ENCODE measurements around the gene CLEC2A.
"Not testable (repeated sequence)": the region's sequence is repeated elsewhere in the genome, so short reads cannot be mapped to it uniquely, and the experiment has no call there.

Gene CLEC2A

GRCh38 chr12:9876120-9876519, 56.0 kb downstream of the CLEC2A start:
- not testable (repeated sequence) for DNase-seq

- DNase-seq: no peak
These were observed 59.4 kb downstream of the CLEC2A start for GRCh38 chr12:9872742-9873141.

GRCh38 chr12:9872162-9872561, 60.0 kb downstream of the CLEC2A start:
- no peak for DNase-seq

- no peak for DNase-seq
These were observed 61.8 kb downstream of the CLEC2A start for GRCh38 chr12:9870286-9870866.

- DNase-seq: peak; percentile 48
These were observed 62.6 kb downstream of the CLEC2A start, which contains the start of gene CLEC2B for GRCh38 chr12:9869307-9870161. Gene CLEC2B, minus strand, starts transcription at chr12:9869354.

DNA sequence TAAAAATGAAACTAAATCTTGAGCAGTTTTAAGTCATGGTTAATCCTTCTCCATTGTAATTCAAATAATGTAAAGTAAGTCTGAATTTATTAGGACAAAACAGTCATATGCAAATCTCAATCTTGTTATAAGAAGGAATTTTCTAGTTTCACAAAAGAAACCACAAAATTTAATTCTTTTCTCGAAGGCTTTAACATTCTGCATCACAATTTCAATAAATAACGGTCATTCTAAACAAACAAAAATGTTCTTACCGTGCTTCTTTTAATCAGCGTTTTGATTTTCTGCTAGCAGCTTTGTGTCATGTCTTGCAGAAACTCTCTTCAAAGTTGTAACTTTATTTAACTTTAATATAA, 63.2 kb downstream of the CLEC2A start:
- no peak for DNase-seq

GRCh38 chr12:9868311-9868801, 63.8 kb downstream of the CLEC2A start:
- no peak for DNase-seq

GRCh38 chr12:9867531-9867930, 64.6 kb downstream of the CLEC2A start:
- no peak for DNase-seq

DNA sequence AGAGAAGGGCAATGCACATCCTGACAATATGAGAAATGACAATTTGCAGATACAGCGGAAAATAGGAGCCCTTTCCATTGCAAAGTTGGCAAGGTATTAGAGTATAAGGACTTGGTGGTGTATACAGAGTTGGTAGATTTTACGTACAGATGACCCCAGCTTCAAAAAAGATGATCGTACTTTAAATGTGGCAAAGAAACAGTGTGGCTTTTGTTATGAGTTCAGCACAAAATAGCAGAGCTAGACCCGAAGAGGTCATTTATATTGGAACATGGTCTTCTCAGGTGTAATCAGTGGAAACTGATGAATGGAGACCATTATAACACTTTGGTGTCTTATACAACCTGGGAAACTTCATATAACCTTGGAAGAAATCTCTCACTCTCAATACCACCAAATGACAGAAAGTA, 65.3 kb downstream of the CLEC2A start:
- DNase-seq: no peak

- no peak for DNase-seq
These were observed 67.1 kb downstream of the CLEC2A start for GRCh38 chr12:9864913-9865675.

Measured in kidney glomerular epithelial cell (primary cell).